HCT116 (cell line): Measurements from ENCODE around the gene PKIB.

ENCODE experiments used
- CEBPB ChIP-seq: IDR thresholded peaks from 2 replicates; pipeline ENCODE4 v1.6.1; 2012; ENCODE audit warnings: low read depth
- CTCF ChIP-seq, 3 experiments: fragments of 200-600 bp in 1 of 3; sonication (generic) in 1 of 3; IDR thresholded peaks in 2 of 3; conservative IDR thresholded peaks in 1 of 3; 2 replicates each; pipeline ENCODE4 v1.5.1; 2012 to 2017; ENCODE audit warnings: low read depth in 2 of 3, low read length in 2 of 3, antibody characterized with exemption in 1 of 3, borderline replicate concordance in 1 of 3, control low read depth in 1 of 3, mild to moderate bottlenecking in 1 of 3, mixed read lengths in 1 of 3, mixed run types in 1 of 3, moderate library complexity in 1 of 3; ENCODE audit not compliant: insufficient read depth in 1 of 3
- ELF1 ChIP-seq: IDR thresholded peaks from 2 replicates; pipeline ENCODE4 v1.6.1; 2012; ENCODE audit warnings: low read depth, borderline replicate concordance
- EZH2 ChIP-seq: fragments of 200-600 bp; sonication (generic); IDR thresholded peaks from 2 replicates; pipeline ENCODE4 v1.6.1; 2017; ENCODE audit warnings: antibody characterized with exemption, mixed run types
- JUND ChIP-seq: IDR thresholded peaks from 2 replicates; pipeline ENCODE4 v1.6.1; 2012
- MAX ChIP-seq: IDR thresholded peaks from 2 replicates; pipeline ENCODE4 v1.6.1; 2012
- POLR2A ChIP-seq: IDR thresholded peaks from 2 replicates; pipeline ENCODE4 v1.7.0; 2011; ENCODE audit warnings: borderline replicate concordance; ENCODE audit not compliant: insufficient read depth, insufficient read length; ENCODE audit errors: extremely low read depth
- POLR2AphosphoS5 ChIP-seq: IDR thresholded peaks from 2 replicates; pipeline ENCODE4 v1.6.1; 2011; ENCODE audit warnings: mild to moderate bottlenecking, low read depth, low read length, moderate library complexity
- REST ChIP-seq: IDR thresholded peaks from 2 replicates; pipeline ENCODE4 v1.6.1; 2012; ENCODE audit warnings: low read depth
- YY1 ChIP-seq: IDR thresholded peaks from 2 replicates; pipeline ENCODE4 v1.6.1; 2011; ENCODE audit warnings: low read length, low read depth, moderate library complexity, mild to moderate bottlenecking; ENCODE audit not compliant: insufficient replicate concordance; ENCODE audit errors: extremely low read depth
- ZFX ChIP-seq: fragments of 450-650 bp; IDR thresholded peaks from 2 replicates; pipeline ENCODE4 v1.6.1; 2017
- ZNF274 ChIP-seq: fragments of 200-500 bp; sonication (Bioruptor generic); IDR thresholded peaks from 2 replicates; pipeline ENCODE4 v1.6.1; 2014; ENCODE audit warnings: mild to moderate bottlenecking, low read depth, low read length, inconsistent platforms

- no peak for TF ChIP-seq CTCF (IDR thresholded peaks at IDR 0.05 in 2 of 3, conservative IDR thresholded peaks at IDR 0.05 in 1 of 3; ENCODE audit: borderline replicate concordance in 1 of 3, insufficient read depth in 1 of 3, low read depth in 2 of 3, low read length in 2 of 3)
- TF ChIP-seq REST: no peak
- no peak for TF ChIP-seq POLR2AphosphoS5
- no peak for TF ChIP-seq EZH2
- no peak for TF ChIP-seq ELF1
- no peak for TF ChIP-seq ZFX
- no peak for TF ChIP-seq POLR2A
- no peak for TF ChIP-seq CEBPB
- TF ChIP-seq JUND: no peak
- TF ChIP-seq YY1: no peak
- TF ChIP-seq MAX: no peak
- no peak for TF ChIP-seq ZNF274
Measured at GRCh38 chr6:122753000-122753687, 142.9 kb downstream of the PKIB start.
